DND-41 (cell line): ENCODE measurements around the gene DENND1A.

Experiments used
- EZH2 ChIP-seq: IDR thresholded peaks from 3 replicates; pipeline ENCODE4 v1.6.1; 2012; ENCODE audit warnings: borderline replicate concordance, low read depth, mild to moderate bottlenecking, moderate library complexity, low read length, inconsistent platforms; ENCODE audit not compliant: severe bottlenecking
- TF ChIP-seq, protein P1 (sequence below): IDR thresholded peaks from 2 replicates; pipeline ENCODE4 v1.5.1; 2012; ENCODE audit warnings: borderline replicate concordance, low read length, moderate library complexity, mild to moderate bottlenecking; ENCODE audit not compliant: poor library complexity, severe bottlenecking; ENCODE audit errors: extremely low read depth

DNA sequence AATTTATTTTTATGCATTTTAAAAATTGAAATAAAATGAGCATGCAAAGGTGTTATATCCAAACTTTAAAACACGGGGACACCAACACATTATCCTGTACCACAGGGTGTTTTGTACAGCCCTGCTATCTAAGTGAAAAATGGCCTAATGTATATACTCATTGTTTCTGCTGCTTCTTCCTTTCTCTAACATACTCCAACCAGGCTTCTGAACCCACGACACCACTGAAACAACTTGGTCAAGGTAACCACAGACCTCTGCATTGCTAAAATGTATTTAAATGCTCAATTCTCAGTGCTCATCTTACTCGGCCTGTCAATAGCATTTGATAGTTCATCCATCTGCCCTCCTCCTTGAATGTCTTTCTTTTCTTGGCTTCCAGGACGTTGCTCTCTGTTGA, 48.3 kb downstream of the DENND1A start:
- TF ChIP-seq, protein P1, sequence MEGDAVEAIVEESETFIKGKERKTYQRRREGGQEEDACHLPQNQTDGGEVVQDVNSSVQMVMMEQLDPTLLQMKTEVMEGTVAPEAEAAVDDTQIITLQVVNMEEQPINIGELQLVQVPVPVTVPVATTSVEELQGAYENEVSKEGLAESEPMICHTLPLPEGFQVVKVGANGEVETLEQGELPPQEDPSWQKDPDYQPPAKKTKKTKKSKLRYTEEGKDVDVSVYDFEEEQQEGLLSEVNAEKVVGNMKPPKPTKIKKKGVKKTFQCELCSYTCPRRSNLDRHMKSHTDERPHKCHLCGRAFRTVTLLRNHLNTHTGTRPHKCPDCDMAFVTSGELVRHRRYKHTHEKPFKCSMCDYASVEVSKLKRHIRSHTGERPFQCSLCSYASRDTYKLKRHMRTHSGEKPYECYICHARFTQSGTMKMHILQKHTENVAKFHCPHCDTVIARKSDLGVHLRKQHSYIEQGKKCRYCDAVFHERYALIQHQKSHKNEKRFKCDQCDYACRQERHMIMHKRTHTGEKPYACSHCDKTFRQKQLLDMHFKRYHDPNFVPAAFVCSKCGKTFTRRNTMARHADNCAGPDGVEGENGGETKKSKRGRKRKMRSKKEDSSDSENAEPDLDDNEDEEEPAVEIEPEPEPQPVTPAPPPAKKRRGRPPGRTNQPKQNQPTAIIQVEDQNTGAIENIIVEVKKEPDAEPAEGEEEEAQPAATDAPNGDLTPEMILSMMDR = no peak
- TF ChIP-seq EZH2 = no peak
